HL-60 (cell line): Measurements from ENCODE around the gene CERS1.

Experiments
- DNase-seq, 2 experiments: peaks; one replicate each; pipeline ENCODE4 v3.0.0-alpha.2; 2010 to 2020; ENCODE audit warnings: low read depth in 1 of 2, low spot score in 1 of 2
- H3K27ac ChIP-seq: fragments of 250-450 bp; sonication (Bioruptor Pico); replicated peaks from 2 replicates; pipeline ENCODE4 v1.5.1; 2020; ENCODE audit warnings: mild to moderate bottlenecking, moderate library complexity
- H3K27me3 ChIP-seq: fragments of 250-450 bp; sonication (Bioruptor Pico); 2 replicates; pipeline ENCODE4 v1.5.1; 2021; ENCODE audit warnings: mild to moderate bottlenecking, moderate library complexity; ENCODE audit not compliant: insufficient read depth, poor library complexity, severe bottlenecking
- H3K4me3 ChIP-seq: replicated peaks from 2 replicates; pipeline ENCODE4 v1.5.1; 2011; ENCODE audit warnings: mild to moderate bottlenecking, control low read depth, low read length; ENCODE audit not compliant: insufficient read depth
- GABPA ChIP-seq: IDR thresholded peaks from 2 replicates; pipeline ENCODE4 v1.6.1; 2012; ENCODE audit warnings: low read depth
- POLR2AphosphoS5 ChIP-seq: IDR thresholded peaks from 2 replicates; pipeline ENCODE4 v1.6.1; 2012; ENCODE audit warnings: low read depth
- SPI1 ChIP-seq: IDR thresholded peaks from 2 replicates; pipeline ENCODE4 v1.6.1; 2012; ENCODE audit warnings: low read depth, mild to moderate bottlenecking, borderline replicate concordance
- TF ChIP-seq, protein P1 (sequence below): IDR thresholded peaks from one replicate; pipeline ENCODE4 v1.5.1; 2011; ENCODE audit warnings: low read length, control low read depth, inconsistent platforms; ENCODE audit not compliant: insufficient read depth
- TF ChIP-seq, protein P2 (sequence below): IDR thresholded peaks from 2 replicates; pipeline ENCODE4 v1.6.1; 2012; ENCODE audit warnings: low read depth; ENCODE audit not compliant: insufficient replicate concordance

Gene CERS1

DNA sequence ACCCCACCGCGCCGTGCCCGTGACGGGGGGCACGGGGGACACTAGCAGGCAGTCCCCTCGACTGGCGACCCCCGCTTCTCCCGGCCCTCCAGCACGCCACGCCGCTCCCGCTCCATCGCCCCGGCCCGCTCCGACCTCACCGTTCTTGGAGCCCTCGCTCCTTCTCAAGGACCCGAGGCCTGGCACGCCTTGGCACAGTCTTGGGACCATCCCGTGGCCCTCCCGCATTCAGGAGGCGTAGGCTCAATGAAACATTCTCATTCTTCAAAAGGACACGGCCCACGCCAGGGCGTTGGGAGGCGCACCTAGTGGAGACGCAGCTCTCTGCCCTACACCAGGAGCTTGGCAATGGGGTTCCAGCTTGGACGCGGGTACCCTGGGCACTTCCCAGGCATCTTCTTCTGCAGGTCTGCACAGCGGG, 473 bp upstream of the CERS1 start:
- no peak overlapping the region for H3K27ac ChIP-seq
- TF ChIP-seq, protein P1, sequence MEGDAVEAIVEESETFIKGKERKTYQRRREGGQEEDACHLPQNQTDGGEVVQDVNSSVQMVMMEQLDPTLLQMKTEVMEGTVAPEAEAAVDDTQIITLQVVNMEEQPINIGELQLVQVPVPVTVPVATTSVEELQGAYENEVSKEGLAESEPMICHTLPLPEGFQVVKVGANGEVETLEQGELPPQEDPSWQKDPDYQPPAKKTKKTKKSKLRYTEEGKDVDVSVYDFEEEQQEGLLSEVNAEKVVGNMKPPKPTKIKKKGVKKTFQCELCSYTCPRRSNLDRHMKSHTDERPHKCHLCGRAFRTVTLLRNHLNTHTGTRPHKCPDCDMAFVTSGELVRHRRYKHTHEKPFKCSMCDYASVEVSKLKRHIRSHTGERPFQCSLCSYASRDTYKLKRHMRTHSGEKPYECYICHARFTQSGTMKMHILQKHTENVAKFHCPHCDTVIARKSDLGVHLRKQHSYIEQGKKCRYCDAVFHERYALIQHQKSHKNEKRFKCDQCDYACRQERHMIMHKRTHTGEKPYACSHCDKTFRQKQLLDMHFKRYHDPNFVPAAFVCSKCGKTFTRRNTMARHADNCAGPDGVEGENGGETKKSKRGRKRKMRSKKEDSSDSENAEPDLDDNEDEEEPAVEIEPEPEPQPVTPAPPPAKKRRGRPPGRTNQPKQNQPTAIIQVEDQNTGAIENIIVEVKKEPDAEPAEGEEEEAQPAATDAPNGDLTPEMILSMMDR: no peak
- TF ChIP-seq, protein P2, sequence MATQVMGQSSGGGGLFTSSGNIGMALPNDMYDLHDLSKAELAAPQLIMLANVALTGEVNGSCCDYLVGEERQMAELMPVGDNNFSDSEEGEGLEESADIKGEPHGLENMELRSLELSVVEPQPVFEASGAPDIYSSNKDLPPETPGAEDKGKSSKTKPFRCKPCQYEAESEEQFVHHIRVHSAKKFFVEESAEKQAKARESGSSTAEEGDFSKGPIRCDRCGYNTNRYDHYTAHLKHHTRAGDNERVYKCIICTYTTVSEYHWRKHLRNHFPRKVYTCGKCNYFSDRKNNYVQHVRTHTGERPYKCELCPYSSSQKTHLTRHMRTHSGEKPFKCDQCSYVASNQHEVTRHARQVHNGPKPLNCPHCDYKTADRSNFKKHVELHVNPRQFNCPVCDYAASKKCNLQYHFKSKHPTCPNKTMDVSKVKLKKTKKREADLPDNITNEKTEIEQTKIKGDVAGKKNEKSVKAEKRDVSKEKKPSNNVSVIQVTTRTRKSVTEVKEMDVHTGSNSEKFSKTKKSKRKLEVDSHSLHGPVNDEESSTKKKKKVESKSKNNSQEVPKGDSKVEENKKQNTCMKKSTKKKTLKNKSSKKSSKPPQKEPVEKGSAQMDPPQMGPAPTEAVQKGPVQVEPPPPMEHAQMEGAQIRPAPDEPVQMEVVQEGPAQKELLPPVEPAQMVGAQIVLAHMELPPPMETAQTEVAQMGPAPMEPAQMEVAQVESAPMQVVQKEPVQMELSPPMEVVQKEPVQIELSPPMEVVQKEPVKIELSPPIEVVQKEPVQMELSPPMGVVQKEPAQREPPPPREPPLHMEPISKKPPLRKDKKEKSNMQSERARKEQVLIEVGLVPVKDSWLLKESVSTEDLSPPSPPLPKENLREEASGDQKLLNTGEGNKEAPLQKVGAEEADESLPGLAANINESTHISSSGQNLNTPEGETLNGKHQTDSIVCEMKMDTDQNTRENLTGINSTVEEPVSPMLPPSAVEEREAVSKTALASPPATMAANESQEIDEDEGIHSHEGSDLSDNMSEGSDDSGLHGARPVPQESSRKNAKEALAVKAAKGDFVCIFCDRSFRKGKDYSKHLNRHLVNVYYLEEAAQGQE: no peak
- TF ChIP-seq GABPA: no peak
- TF ChIP-seq POLR2AphosphoS5: no peak
- TF ChIP-seq SPI1: no peak
- 0 out of 2 replicates have a peak overlapping the region, but pooled peaks have one; percentile 6 for H3K4me3 ChIP-seq
- DNase-seq: peak in 1 of 2 experiments; percentile 38
- peaks cover 18% of the 10 kb centered on the region for H3K27me3 ChIP-seq

DNA sequence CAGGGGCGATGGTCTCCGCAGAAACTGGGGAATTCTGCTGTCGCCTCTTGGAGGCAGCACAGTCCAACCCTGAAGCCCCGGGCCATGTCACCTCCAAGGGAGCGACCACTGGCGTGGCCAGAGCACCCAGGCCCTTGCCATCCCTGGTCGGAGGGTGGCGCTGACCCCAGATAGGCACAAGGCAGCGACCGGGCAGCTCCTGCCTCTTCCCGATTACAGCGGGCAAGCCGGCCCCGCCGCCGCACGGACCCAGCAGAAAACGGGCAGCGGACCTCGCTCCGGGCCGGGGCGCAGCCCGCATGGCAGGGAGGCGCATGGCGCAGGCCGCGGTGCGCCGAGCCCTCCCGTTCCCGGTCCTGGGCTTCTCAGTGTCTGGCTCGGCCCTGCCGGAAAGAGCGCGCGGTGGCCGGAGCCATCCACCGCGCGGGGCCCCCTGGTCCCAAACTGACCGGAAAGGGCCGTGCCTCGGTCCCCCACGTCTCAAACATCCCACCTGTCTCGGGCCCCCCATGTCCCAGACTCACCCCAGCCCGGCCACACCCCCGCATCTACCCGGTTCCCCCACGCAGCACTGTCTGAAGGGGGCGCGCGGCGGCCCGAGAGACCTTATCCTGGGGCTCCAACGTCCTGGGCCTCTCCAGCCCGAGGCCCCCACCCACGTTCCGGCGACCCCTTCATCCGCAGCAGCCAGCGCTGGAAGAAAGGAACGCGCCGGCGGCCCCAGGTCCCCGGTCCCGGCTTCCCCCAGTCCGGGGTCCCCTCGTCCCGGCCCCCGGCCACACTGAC, 727 bp downstream of the CERS1 start:
- peak in 1 of 2 experiments; percentile 37 for DNase-seq
- TF ChIP-seq POLR2AphosphoS5: no peak
- TF ChIP-seq, protein P1: peak; percentile 30
- H3K4me3 ChIP-seq: peak overlapping the region; percentile 57
- no peak overlapping the region for H3K27ac ChIP-seq
- H3K27me3 ChIP-seq: peaks cover 18% of the 10 kb centered on the region

DNA sequence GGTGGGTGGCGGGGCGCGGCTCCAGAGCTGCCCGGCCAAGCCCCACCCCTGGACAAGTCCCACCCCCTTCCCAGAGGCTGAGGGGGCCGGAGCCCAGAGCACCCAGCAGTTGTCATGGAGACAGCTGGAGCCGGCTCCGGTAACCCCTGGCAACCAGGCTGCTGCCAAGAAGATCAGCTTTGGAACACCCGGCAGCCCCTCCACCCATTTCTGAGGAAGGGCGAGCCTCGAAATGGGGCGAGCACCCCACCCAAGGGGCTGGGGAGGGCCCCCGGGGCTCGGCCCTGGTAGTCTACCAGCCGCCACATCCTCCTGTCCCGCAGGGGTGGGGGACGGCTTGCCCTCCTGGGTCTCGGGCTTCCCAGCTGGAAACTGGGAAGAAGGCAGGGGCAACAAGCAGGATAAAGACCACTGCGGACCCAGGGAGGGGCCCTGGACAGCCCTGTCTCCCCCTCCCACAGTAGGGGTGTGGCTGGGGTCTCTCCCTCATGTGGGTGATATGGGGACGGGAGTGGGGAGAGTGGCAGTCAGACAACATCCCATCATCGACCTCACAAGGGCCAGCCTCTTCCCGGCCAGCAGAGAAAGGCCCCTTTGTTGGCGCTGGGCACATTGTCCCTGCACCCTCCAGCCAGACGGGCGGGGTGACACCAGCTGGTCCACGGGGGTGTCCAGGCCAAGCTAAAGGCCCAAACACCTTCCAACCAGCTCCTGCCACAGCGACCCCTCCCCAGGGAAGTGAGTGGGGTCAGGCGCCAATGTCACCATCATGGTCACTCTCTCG, 1.5 kb downstream of the CERS1 start:
- DNase-seq: no peak
- H3K4me3 ChIP-seq: peak overlapping the region; percentile 57
- no peak for TF ChIP-seq POLR2AphosphoS5
- TF ChIP-seq SPI1: no peak
- TF ChIP-seq, protein P2: no peak
- TF ChIP-seq GABPA: no peak
- TF ChIP-seq, protein P1: no peak
- peaks cover 18% of the 10 kb centered on the region for H3K27me3 ChIP-seq
- no peak overlapping the region for H3K27ac ChIP-seq
